GM12864 (cell line): ENCODE results near the gene KLK15.

Source experiments
- DNase-seq: peaks from one replicate; pipeline ENCODE4 v3.0.0-alpha.2; 2011; ENCODE audit warnings: low read depth
- H3K4me3 ChIP-seq: 2 replicates; pipeline ENCODE4 v1.5.1; 2011; ENCODE audit warnings: mild to moderate bottlenecking, low read depth, low read length, control low read depth
- CTCF ChIP-seq: IDR thresholded peaks from 2 replicates; pipeline ENCODE4 v1.5.1; 2011; ENCODE audit warnings: low read depth, mild to moderate bottlenecking, moderate library complexity, low read length, control low read depth, inconsistent platforms; ENCODE audit errors: missing control alignments

The KLK15 gene

DNA sequence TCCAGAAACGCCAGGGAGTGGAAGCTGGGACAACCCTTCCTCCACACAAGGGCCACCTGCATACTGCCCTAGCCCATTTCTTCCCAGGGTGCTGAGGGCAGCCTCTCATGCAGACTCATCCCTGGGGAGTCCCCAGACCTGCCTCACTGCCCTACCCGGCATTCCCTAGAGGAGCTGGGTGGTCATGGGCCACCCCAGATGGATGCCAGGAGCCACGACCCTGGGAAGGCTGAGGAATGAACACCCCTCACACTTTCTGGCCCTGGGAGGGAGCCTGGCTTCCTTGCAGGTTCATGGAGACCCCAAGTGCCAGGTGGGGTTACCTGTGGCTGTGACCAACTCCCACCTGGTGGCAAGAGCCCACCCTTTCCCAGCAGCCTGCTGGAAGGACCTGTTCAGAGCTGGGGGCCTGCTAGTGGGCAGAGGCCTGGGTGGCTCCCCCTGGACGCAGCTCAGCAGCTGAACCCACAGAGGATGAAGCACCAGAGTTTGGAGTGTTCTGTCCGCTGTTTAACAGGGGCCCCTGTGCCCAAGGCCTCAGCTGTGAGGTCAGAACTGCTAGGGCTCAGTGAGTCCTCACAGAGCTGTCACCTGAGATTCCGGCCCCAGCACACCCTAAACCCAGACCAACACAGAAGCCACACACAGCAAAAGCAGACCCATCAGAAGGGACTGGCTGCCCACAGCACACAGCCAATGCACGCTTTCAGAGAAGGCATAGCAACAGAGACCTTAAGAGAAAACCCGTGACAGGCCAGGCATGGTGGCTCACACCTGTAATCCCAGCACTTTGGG is 36.5 kb downstream of the KLK15 start:
- H3K4me3 ChIP-seq = no peak overlapping the region
- DNase-seq = no peak
- TF ChIP-seq CTCF = no peak

- DNase-seq = no peak
- TF ChIP-seq CTCF = peak; percentile 15
- no peak overlapping the region for H3K4me3 ChIP-seq
Measured at GRCh38 chr19:50796128-50796633, 37.2 kb downstream of the KLK15 start.

- DNase-seq = no peak
- TF ChIP-seq CTCF = no peak
- H3K4me3 ChIP-seq = no peak overlapping the region
Measured at GRCh38 chr19:50795664-50796073, 37.7 kb downstream of the KLK15 start.

DNA sequence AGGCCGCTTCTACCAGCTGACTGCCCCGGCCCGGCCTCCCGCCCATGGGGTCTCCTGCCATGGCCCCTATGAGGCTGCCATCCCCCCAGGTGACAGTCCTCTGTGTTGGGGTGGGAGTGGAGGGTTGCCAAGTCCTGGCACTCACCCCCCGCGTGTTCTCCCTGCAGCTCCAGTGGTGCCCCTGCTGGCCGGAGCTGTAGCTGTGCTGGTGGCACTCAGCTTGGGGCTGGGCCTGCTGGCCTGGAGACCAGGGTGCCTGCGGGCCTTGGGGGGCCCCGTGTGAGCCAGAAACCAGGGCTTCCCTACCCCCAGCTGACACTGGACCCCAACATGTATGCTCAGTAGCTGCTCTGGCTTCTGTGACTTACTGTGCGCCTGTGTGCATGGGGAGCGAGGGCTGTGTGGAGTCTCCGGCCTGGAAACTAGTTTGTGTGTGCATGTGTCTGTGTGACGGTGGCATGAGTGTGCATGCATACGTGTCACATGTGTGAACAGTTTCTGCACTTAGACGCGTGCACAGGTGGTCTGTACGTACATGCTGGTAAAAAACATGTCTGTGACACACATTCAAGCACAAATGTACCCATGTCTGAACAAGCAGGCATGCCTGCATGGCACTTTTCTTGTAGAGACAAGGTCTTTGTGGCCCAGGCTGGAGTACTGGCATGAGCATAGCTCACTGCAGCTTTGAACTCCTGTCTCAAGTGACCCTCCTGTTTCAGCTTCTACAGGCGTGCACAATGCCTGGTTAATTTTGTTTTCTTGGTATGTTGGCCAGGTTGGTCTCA is 38.3 kb downstream of the KLK15 start:
- DNase-seq = no peak
- no peak overlapping the region for H3K4me3 ChIP-seq
- peak; percentile 43 for TF ChIP-seq CTCF

GRCh38 chr19:50794074-50794875 is 39.1 kb downstream of the KLK15 start:
- peak; percentile 48 for TF ChIP-seq CTCF
- DNase-seq = no peak
- no peak overlapping the region for H3K4me3 ChIP-seq

GRCh38 chr19:50793558-50794065 is 39.8 kb downstream of the KLK15 start:
- no peak overlapping the region for H3K4me3 ChIP-seq
- DNase-seq = no peak
- TF ChIP-seq CTCF = no peak
